Measurements from ENCODE around the gene MYOM3.

The MYOM3 gene

DNA sequence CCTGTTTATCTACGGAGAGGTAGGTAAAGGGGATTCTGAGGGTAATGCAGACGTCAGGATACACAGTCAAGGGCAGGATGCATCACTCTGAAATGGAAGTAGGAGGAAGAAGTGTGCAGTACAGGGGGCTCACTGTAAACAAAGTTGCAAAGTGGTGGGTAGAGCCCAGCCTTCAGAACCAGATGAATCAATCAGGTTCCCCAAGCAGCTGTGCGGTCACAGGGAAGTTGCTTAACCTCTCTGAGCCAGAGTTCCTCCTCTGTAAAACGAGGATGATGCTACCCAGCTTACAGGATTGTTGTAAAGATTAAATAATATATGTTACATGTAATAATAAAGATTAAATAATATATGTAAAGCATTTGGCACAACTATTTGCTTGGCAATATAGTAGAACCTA lies 13.5 kb upstream of the MYOM3 start:
- TF ChIP-seq EZH2phosphoT487 (IDR thresholded peaks at IDR 0.05; ENCODE audit: borderline replicate concordance, low read length): no peak
- TF ChIP-seq CTCF (IDR thresholded peaks at IDR 0.05; ENCODE audit: low read depth, low read length, poor library complexity, severe bottlenecking): no peak
- Histone ChIP-seq H3K27ac (ENCODE audit: low read depth, low read length) (no peak overlapping the region), H3K36me3 (ENCODE audit: control insufficient read depth, low read length) (no peaks in the 10 kb centered on the region)

GRCh38 chr1:24124980-24125379 lies 13.0 kb upstream of the MYOM3 start:
- no peaks in the 10 kb centered on the region for H3K4me1 ChIP-seq (ENCODE audit: control insufficient read depth, low read length)
- no peaks in the 10 kb centered on the region for H3K9me2 ChIP-seq (replicated peaks; ENCODE audit: control insufficient read depth, low read length)
- no peak overlapping the region for H3K4me2 ChIP-seq (ENCODE audit: low read length)
- no peaks in the 10 kb centered on the region for H3F3A ChIP-seq (ENCODE audit: control insufficient read depth, insufficient read depth)
- no peak overlapping the region for H3K27ac ChIP-seq (ENCODE audit: low read depth, low read length)
- TF ChIP-seq EZH2phosphoT487 (IDR thresholded peaks at IDR 0.05; ENCODE audit: borderline replicate concordance, low read length): no peak
- no peak for TF ChIP-seq CTCF (IDR thresholded peaks at IDR 0.05; ENCODE audit: low read depth, low read length, poor library complexity, severe bottlenecking)
- H3K79me2 ChIP-seq (ENCODE audit: control insufficient read depth, low read length): no peaks in the 10 kb centered on the region
- no peaks in the 10 kb centered on the region for H3K36me3 ChIP-seq (ENCODE audit: control insufficient read depth, low read length)
- H3K4me3 ChIP-seq (ENCODE audit: low read length): no peak overlapping the region
- H3K27me3 ChIP-seq (ENCODE audit: control insufficient read depth, low read length): peaks cover 5% of the 10 kb centered on the region
- no peaks in the 10 kb centered on the region for H3K9me3 ChIP-seq (ENCODE audit: control insufficient read depth, insufficient read depth, low read length)
- H4K20me1 ChIP-seq (ENCODE audit: control insufficient read depth, insufficient read depth, low read depth, low read length): no peaks in the 10 kb centered on the region

More for the DNA sequence above, 13.5 kb upstream of the MYOM3 start:
- no peak overlapping the region for H3K4me3 ChIP-seq (ENCODE audit: low read length)
- H4K20me1 ChIP-seq (ENCODE audit: control insufficient read depth, insufficient read depth, low read depth, low read length): no peaks in the 10 kb centered on the region
- no peaks in the 10 kb centered on the region for H3K9me2 ChIP-seq (replicated peaks; ENCODE audit: control insufficient read depth, low read length)
- H3K4me2 ChIP-seq (ENCODE audit: low read length): no peak overlapping the region
- no peaks in the 10 kb centered on the region for H3K79me2 ChIP-seq (ENCODE audit: control insufficient read depth, low read length)
- H3K9me3 ChIP-seq (ENCODE audit: control insufficient read depth, insufficient read depth, low read length): no peaks in the 10 kb centered on the region
- H3K27me3 ChIP-seq (ENCODE audit: control insufficient read depth, low read length): peaks cover 3% of the 10 kb centered on the region
- no peaks in the 10 kb centered on the region for H3F3A ChIP-seq (ENCODE audit: control insufficient read depth, insufficient read depth)
- no peaks in the 10 kb centered on the region for H3K4me1 ChIP-seq (ENCODE audit: control insufficient read depth, low read length)

GRCh38 chr1:24123611-24124010 lies 11.7 kb upstream of the MYOM3 start:
- no peaks in the 10 kb centered on the region for H3K9me3 ChIP-seq (ENCODE audit: control insufficient read depth, insufficient read depth, low read length)
- no peak for TF ChIP-seq CTCF (IDR thresholded peaks at IDR 0.05; ENCODE audit: low read depth, low read length, poor library complexity, severe bottlenecking)
- no peak for TF ChIP-seq EZH2phosphoT487 (IDR thresholded peaks at IDR 0.05; ENCODE audit: borderline replicate concordance, low read length)
- H3K4me2 ChIP-seq (ENCODE audit: low read length): no peak overlapping the region
- H3K27me3 ChIP-seq (ENCODE audit: control insufficient read depth, low read length): peaks cover 6% of the 10 kb centered on the region
- H3K36me3 ChIP-seq (ENCODE audit: control insufficient read depth, low read length): no peaks in the 10 kb centered on the region
- no peaks in the 10 kb centered on the region for H3K4me1 ChIP-seq (ENCODE audit: control insufficient read depth, low read length)
- no peaks in the 10 kb centered on the region for H3K9me2 ChIP-seq (replicated peaks; ENCODE audit: control insufficient read depth, low read length)
- H3F3A ChIP-seq (ENCODE audit: control insufficient read depth, insufficient read depth): no peaks in the 10 kb centered on the region
- no peaks in the 10 kb centered on the region for H3K79me2 ChIP-seq (ENCODE audit: control insufficient read depth, low read length)
- no peaks in the 10 kb centered on the region for H4K20me1 ChIP-seq (ENCODE audit: control insufficient read depth, insufficient read depth, low read depth, low read length)
- no peak overlapping the region for H3K4me3 ChIP-seq (ENCODE audit: low read length)
- H3K27ac ChIP-seq (ENCODE audit: low read depth, low read length): no peak overlapping the region

- TF ChIP-seq CTCF (IDR thresholded peaks at IDR 0.05; ENCODE audit: low read depth, low read length, poor library complexity, severe bottlenecking): no peak
- no peaks in the 10 kb centered on the region for H4K20me1 ChIP-seq (ENCODE audit: control insufficient read depth, insufficient read depth, low read depth, low read length)
- no peak overlapping the region for H3K4me2 ChIP-seq (ENCODE audit: low read length)
- H3K79me2 ChIP-seq (ENCODE audit: control insufficient read depth, low read length): no peaks in the 10 kb centered on the region
- peaks cover 6% of the 10 kb centered on the region for H3K27me3 ChIP-seq (ENCODE audit: control insufficient read depth, low read length)
- H3K4me1 ChIP-seq (ENCODE audit: control insufficient read depth, low read length): no peaks in the 10 kb centered on the region
- H3K4me3 ChIP-seq (ENCODE audit: low read length): no peak overlapping the region
- H3K9me2 ChIP-seq (replicated peaks; ENCODE audit: control insufficient read depth, low read length): no peaks in the 10 kb centered on the region
- no peaks in the 10 kb centered on the region for H3K9me3 ChIP-seq (ENCODE audit: control insufficient read depth, insufficient read depth, low read length)
- no peaks in the 10 kb centered on the region for H3F3A ChIP-seq (ENCODE audit: control insufficient read depth, insufficient read depth)
- no peaks in the 10 kb centered on the region for H3K36me3 ChIP-seq (ENCODE audit: control insufficient read depth, low read length)
- no peak overlapping the region for H3K27ac ChIP-seq (ENCODE audit: low read depth, low read length)
These were observed 10.8 kb upstream of the MYOM3 start for GRCh38 chr1:24122776-24123175.

All from DOHH2 (cell line).